KOPT-K1 (cell line): ENCODE results near the gene THSD4.

ENCODE experiments used
- H3K27ac ChIP-seq: fragments of 200-600 bp; sonication (generic); 2 replicates; pipeline ENCODE4 v1.5.1; 2016; ENCODE audit warnings: antibody characterized with exemption, mild to moderate bottlenecking, low read depth, low read length; ENCODE audit not compliant: poor library complexity, severe bottlenecking
- H3K36me3 ChIP-seq: fragments of 200-600 bp; sonication (generic); 2 replicates; pipeline ENCODE4 v1.5.1; 2017; ENCODE audit warnings: antibody characterized with exemption, mild to moderate bottlenecking, low read length, moderate library complexity; ENCODE audit not compliant: insufficient read depth
- H3K9me3 ChIP-seq: fragments of 200-600 bp; sonication (generic); 2 replicates; pipeline ENCODE4 v1.5.1; 2017; ENCODE audit warnings: antibody characterized with exemption, low read length, mild to moderate bottlenecking; ENCODE audit not compliant: insufficient read depth, poor library complexity, severe bottlenecking

Gene THSD4

GRCh38 chr15:71454462-71454996 is 339.3 kb downstream of the THSD4 start:
- no peaks in the 10 kb centered on the region for H3K9me3 ChIP-seq
- no peak overlapping the region for H3K27ac ChIP-seq
- no peaks in the 10 kb centered on the region for H3K36me3 ChIP-seq

GRCh38 chr15:71455107-71455506 is 339.8 kb downstream of the THSD4 start:
- no peaks in the 10 kb centered on the region for H3K36me3 ChIP-seq
- H3K27ac ChIP-seq: no peak overlapping the region
- H3K9me3 ChIP-seq: no peaks in the 10 kb centered on the region

- Histone ChIP-seq H3K9me3 (no peaks in the 10 kb centered on the region), H3K27ac (no peak overlapping the region), H3K36me3 (no peaks in the 10 kb centered on the region)
Measured at GRCh38 chr15:71455878-71456277, 340.6 kb downstream of the THSD4 start.

GRCh38 chr15:71456362-71456761 is 341.1 kb downstream of the THSD4 start:
- no peaks in the 10 kb centered on the region for H3K36me3 ChIP-seq
- no peaks in the 10 kb centered on the region for H3K9me3 ChIP-seq

GRCh38 chr15:71456811-71457210 is 341.5 kb downstream of the THSD4 start:
- H3K27ac ChIP-seq: no peak overlapping the region
- H3K36me3 ChIP-seq: no peaks in the 10 kb centered on the region
- no peaks in the 10 kb centered on the region for H3K9me3 ChIP-seq

More at GRCh38 chr15:71456362-71456761, 341.1 kb downstream of the THSD4 start:
- no peak overlapping the region for H3K27ac ChIP-seq

GRCh38 chr15:71458089-71458660 is 342.9 kb downstream of the THSD4 start:
- Histone ChIP-seq H3K9me3 (no peaks in the 10 kb centered on the region), H3K27ac (no peak overlapping the region), H3K36me3 (no peaks in the 10 kb centered on the region)

- no peak overlapping the region for H3K27ac ChIP-seq
Measured at GRCh38 chr15:71461748-71462147, 346.5 kb downstream of the THSD4 start.

GRCh38 chr15:71462638-71463037 is 347.4 kb downstream of the THSD4 start:
- no peaks in the 10 kb centered on the region for H3K36me3 ChIP-seq
- no peaks in the 10 kb centered on the region for H3K9me3 ChIP-seq
- no peak overlapping the region for H3K27ac ChIP-seq

More at GRCh38 chr15:71461748-71462147, 346.5 kb downstream of the THSD4 start:
- no peaks in the 10 kb centered on the region for H3K36me3 ChIP-seq
- no peaks in the 10 kb centered on the region for H3K9me3 ChIP-seq

- Histone ChIP-seq H3K36me3 (no peaks in the 10 kb centered on the region), H3K27ac (no peak overlapping the region), H3K9me3 (no peaks in the 10 kb centered on the region)
Measured at GRCh38 chr15:71463156-71463665, 347.9 kb downstream of the THSD4 start.

GRCh38 chr15:71465131-71465955 is 350.1 kb downstream of the THSD4 start:
- Histone ChIP-seq H3K9me3 (no peaks in the 10 kb centered on the region), H3K27ac (no peak overlapping the region), H3K36me3 (no peaks in the 10 kb centered on the region)

- Histone ChIP-seq H3K9me3 (no peaks in the 10 kb centered on the region), H3K27ac (no peak overlapping the region), H3K36me3 (no peaks in the 10 kb centered on the region)
Measured at GRCh38 chr15:71468715-71469114, 353.4 kb downstream of the THSD4 start.

- H3K9me3 ChIP-seq: no peaks in the 10 kb centered on the region
- no peak overlapping the region for H3K27ac ChIP-seq
- no peaks in the 10 kb centered on the region for H3K36me3 ChIP-seq
Measured at GRCh38 chr15:71469413-71469812, 354.1 kb downstream of the THSD4 start.

- H3K9me3 ChIP-seq: no peaks in the 10 kb centered on the region
- no peak overlapping the region for H3K27ac ChIP-seq
- H3K36me3 ChIP-seq: no peaks in the 10 kb centered on the region
Measured at GRCh38 chr15:71471347-71471746, 356.1 kb downstream of the THSD4 start.

GRCh38 chr15:71472566-71472965 is 357.3 kb downstream of the THSD4 start:
- no peaks in the 10 kb centered on the region for H3K9me3 ChIP-seq
- H3K27ac ChIP-seq: no peak overlapping the region
- H3K36me3 ChIP-seq: no peaks in the 10 kb centered on the region

GRCh38 chr15:71473751-71474150 is 358.5 kb downstream of the THSD4 start:
- Histone ChIP-seq H3K27ac (no peak overlapping the region), H3K9me3 (no peaks in the 10 kb centered on the region)

More at GRCh38 chr15:71473751-71474150, 358.5 kb downstream of the THSD4 start:
- H3K36me3 ChIP-seq: no peaks in the 10 kb centered on the region
